Liver (tissue), 9 donors: ENCODE data around the gene PRKAA1. TPM values are rescaled to one million over a fixed set of nuclear protein-coding genes. Genes with fewer than 3 reads are reported as not detected.

Source experiments
- DNase-seq: peaks from one replicate; pipeline ENCODE4 v3.0.0-alpha.2; 2017; ENCODE audit warnings: low spot score
- H3K27ac ChIP-seq, 2 donors: one replicate each; pipeline ENCODE4 v1.7.0; 2013; ENCODE audit warnings: inconsistent platforms in 2 of 2, low read length in 2 of 2, control low read depth in 1 of 2, low read depth in 1 of 2, mild to moderate bottlenecking in 1 of 2
- H3K27me3 ChIP-seq, 4 donors: one replicate each; pipeline versions ENCODE4 v1.6.1 to v1.7.0; 2013; ENCODE audit warnings: low read length in 3 of 4, inconsistent platforms in 1 of 4, mild to moderate bottlenecking in 1 of 4, moderate library complexity in 1 of 4; ENCODE audit not compliant: control insufficient read depth in 4 of 4, insufficient read depth in 4 of 4
- H3K36me3 ChIP-seq, 4 donors: one replicate each; pipeline versions ENCODE4 v1.6.1 to v1.7.0; 2013; ENCODE audit warnings: low read length in 3 of 4, mild to moderate bottlenecking in 3 of 4, low read depth in 1 of 4, moderate library complexity in 1 of 4; ENCODE audit not compliant: control insufficient read depth in 4 of 4, insufficient read depth in 3 of 4
- H3K4me1 ChIP-seq, 4 donors: one replicate each; pipeline versions ENCODE4 v1.6.1 to v1.7.0; 2013; ENCODE audit warnings: low read length in 3 of 4, mild to moderate bottlenecking in 3 of 4, moderate library complexity in 1 of 4; ENCODE audit not compliant: control insufficient read depth in 4 of 4, insufficient read depth in 4 of 4
- H3K4me3 ChIP-seq, 3 donors: one replicate each; pipeline versions ENCODE4 v1.6.1 to v1.7.0; 2013; ENCODE audit warnings: low read length in 3 of 3, control low read depth in 1 of 3, low read depth in 1 of 3, mild to moderate bottlenecking in 1 of 3
- H3K9ac ChIP-seq, 2 donors: one replicate each; pipeline ENCODE4 v1.7.0; 2013; ENCODE audit warnings: low read length in 2 of 2, mild to moderate bottlenecking in 2 of 2, moderate library complexity in 2 of 2, control low read depth in 1 of 2, low read depth in 1 of 2
- H3K9me3 ChIP-seq, 4 donors: one replicate each; pipeline versions ENCODE4 v1.6.1 to v1.7.0; 2013; ENCODE audit warnings: low read length in 3 of 4; ENCODE audit not compliant: control insufficient read depth in 4 of 4
- EGR1 ChIP-seq, 2 donors: IDR thresholded peaks; 2 replicates each; pipeline ENCODE4 v1.6.1; 2016 to 2018; ENCODE audit warnings: antibody characterized with exemption in 2 of 2, low read depth in 2 of 2
- FOXA1 ChIP-seq: IDR thresholded peaks from 2 replicates; pipeline ENCODE4 v1.6.1; 2016; ENCODE audit warnings: antibody characterized with exemption
- FOXA2 ChIP-seq: IDR thresholded peaks from 2 replicates; pipeline ENCODE4 v1.6.1; 2016; ENCODE audit warnings: antibody characterized with exemption
- GABPA ChIP-seq, 2 donors: IDR thresholded peaks in 1 of 2; conservative IDR thresholded peaks in 1 of 2; 2 replicates each; pipeline ENCODE4 v1.6.1; 2016; ENCODE audit warnings: antibody characterized with exemption in 2 of 2, mild to moderate bottlenecking in 1 of 2, moderate library complexity in 1 of 2
- HNF4A ChIP-seq, 2 donors: conservative IDR thresholded peaks; 2 replicates each; pipeline ENCODE4 v1.6.1; 2016; ENCODE audit warnings: antibody characterized with exemption in 2 of 2, mild to moderate bottlenecking in 2 of 2
- HNF4G ChIP-seq: IDR thresholded peaks from 2 replicates; pipeline ENCODE4 v1.6.1; 2016; ENCODE audit warnings: antibody characterized with exemption
- JUND ChIP-seq, 2 donors: IDR thresholded peaks; 2 replicates each; pipeline ENCODE4 v1.6.1; 2016; ENCODE audit warnings: antibody characterized with exemption in 2 of 2
- NR2F2 ChIP-seq: IDR thresholded peaks from 2 replicates; pipeline ENCODE4 v1.6.1; 2016; ENCODE audit warnings: antibody characterized with exemption
- RAD21 ChIP-seq, 2 donors: IDR thresholded peaks; 2 replicates each; pipeline ENCODE4 v1.6.1; 2016; ENCODE audit warnings: antibody characterized with exemption in 2 of 2, mild to moderate bottlenecking in 2 of 2
- RXRA ChIP-seq, 2 donors: IDR thresholded peaks; 2 replicates each; pipeline ENCODE4 v1.6.1; 2017 to 2018; ENCODE audit warnings: antibody characterized with exemption in 2 of 2, mild to moderate bottlenecking in 1 of 2
- SP1 ChIP-seq: IDR thresholded peaks from 2 replicates; pipeline ENCODE4 v1.6.1; 2018; ENCODE audit warnings: antibody characterized with exemption, mild to moderate bottlenecking
- TAF1 ChIP-seq: conservative IDR thresholded peaks from 2 replicates; pipeline ENCODE4 v1.6.1; 2016; ENCODE audit warnings: antibody characterized with exemption, mild to moderate bottlenecking
- YY1 ChIP-seq: IDR thresholded peaks from 2 replicates; pipeline ENCODE4 v1.6.1; 2016; ENCODE audit warnings: antibody characterized with exemption, mild to moderate bottlenecking
- whole genome bisulfite sequencing: extraction: QIAGEN DNeasy Blood & Tissue Kit; methylation state at CpG from one replicate; pipeline ENCODE4 v1.1.7; 2013; 5-methylcytosine and 5-hydroxymethylcytosine counted together
- polyA plus RNA-seq, 2 donors: library from polyadenylated mRNA; stranded (reverse) in 1 of 2; unstranded in 1 of 2; fragments of 200-250 nt in 1 of 2; fragments of >200 nt in 1 of 2; fragmentation: Nextera tagmentation in 1 of 2; extraction: Ambion mirVana in 1 of 2; gene quantifications; one replicate each; pipeline versions ENCODE4 v1.2.1 to v1.2.3, GENCODE V29; 2013 to 2015
- total RNA-seq, 2 donors: library from RNA; depleted of rRNA; stranded (reverse); fragments of >200 nt; gene quantifications; one replicate each; pipeline ENCODE4 v1.2.3, GENCODE V29; 2014
- TF ChIP-seq, protein P1 (sequence below): IDR thresholded peaks from 2 replicates; pipeline ENCODE4 v1.6.1; 2016; ENCODE audit warnings: antibody characterized with exemption
- TF ChIP-seq, protein P2 (sequence below): IDR thresholded peaks from 2 replicates; pipeline ENCODE4 v1.6.1; 2016; ENCODE audit warnings: antibody characterized with exemption
- TF ChIP-seq, protein P3 (sequence below): IDR thresholded peaks from 2 replicates; pipeline ENCODE4 v1.6.1; 2016; ENCODE audit warnings: antibody characterized with exemption, mild to moderate bottlenecking
- TF ChIP-seq, protein P4 (sequence below): fragments of 150-350 bp; IDR thresholded peaks from 2 replicates; pipeline ENCODE4 v1.5.1; 2017; ENCODE audit warnings: improper control_type of control experiment, low read depth, low read length; ENCODE audit not compliant: missing input control
- TF ChIP-seq, protein P5 (sequence below): IDR thresholded peaks from 2 replicates; pipeline ENCODE4 v1.6.1; 2016; ENCODE audit warnings: antibody characterized with exemption
- donor health status: healthy.
- donor health status: healthy.
- donor health status: healthy.
- donor health status: healthy.
- donor health status: healthy.

Gene PRKAA1
- total and polyA plus RNA-seq, 4 donors: 23.7 to 105 (median 42.4) TPM

DNA sequence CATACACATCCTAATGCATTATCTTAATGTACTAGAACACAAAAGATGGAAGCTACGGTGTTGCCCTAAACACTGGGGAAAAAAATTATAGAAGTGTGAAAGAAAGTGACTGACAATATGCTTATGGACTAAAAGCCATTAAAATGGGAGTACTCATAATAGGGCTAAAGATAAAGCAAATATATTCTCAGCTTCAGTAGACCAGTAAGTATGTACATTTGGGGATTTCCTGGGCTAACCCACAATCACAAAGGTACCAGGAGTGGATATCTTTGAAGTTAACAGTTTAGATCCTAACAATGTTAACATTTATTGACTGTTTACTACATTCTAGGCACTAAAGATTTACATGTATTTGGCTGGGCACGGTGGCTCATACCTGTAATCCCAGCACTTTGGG lies 81.6 kb downstream of the PRKAA1 start:
- Histone ChIP-seq H3K36me3 (peaks cover 0 to 3% (median 0%) of the 10 kb centered on the region in 4 donors), H3K4me1 (peaks cover 2 to 18% (median 11%) of the 10 kb centered on the region in 4 donors), H3K27me3 (no peaks in the 10 kb centered on the region), H3K27ac (no peak overlapping the region), H3K9ac (no peak overlapping the region), H3K4me3 (no peak overlapping the region), H3K9me3 (no peaks in the 10 kb centered on the region)
- 75% methylated on average over 2 of the region's 2 CpGs for WGBS
- DNase-seq: no peak
- TF ChIP-seq, protein P1, sequence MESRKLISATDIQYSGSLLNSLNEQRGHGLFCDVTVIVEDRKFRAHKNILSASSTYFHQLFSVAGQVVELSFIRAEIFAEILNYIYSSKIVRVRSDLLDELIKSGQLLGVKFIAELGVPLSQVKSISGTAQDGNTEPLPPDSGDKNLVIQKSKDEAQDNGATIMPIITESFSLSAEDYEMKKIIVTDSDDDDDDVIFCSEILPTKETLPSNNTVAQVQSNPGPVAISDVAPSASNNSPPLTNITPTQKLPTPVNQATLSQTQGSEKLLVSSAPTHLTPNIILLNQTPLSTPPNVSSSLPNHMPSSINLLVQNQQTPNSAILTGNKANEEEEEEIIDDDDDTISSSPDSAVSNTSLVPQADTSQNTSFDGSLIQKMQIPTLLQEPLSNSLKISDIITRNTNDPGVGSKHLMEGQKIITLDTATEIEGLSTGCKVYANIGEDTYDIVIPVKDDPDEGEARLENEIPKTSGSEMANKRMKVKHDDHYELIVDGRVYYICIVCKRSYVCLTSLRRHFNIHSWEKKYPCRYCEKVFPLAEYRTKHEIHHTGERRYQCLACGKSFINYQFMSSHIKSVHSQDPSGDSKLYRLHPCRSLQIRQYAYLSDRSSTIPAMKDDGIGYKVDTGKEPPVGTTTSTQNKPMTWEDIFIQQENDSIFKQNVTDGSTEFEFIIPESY: no peak
- TF ChIP-seq TAF1 (no peak), YY1 (no peak), HNF4A (conservative IDR thresholded peaks at IDR 0.05) (no peak)

DNA sequence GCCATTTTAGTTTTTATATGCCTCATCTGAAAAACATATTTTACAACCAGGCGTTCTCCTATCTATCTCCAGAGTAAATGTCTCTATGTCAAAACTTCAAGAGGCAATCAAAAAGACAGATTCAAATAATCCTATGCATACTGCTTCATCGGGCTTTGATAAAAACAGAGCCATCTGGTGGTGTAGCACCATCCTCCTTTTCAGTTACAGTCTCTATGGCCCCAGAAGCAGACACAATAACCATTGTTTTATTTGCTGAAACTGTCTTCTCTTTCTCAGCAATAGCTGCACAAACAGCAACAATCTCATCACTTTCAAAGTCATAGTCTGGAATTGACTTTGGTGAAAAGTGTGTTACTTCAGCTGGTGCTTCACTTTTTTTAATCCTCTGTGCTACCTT lies 82.2 kb downstream of the PRKAA1 start:
- H3K9me3 ChIP-seq: no peaks in the 10 kb centered on the region
- 43% methylated on average over 2 of the region's 2 CpGs for WGBS
- peaks cover 2 to 18% (median 11%) of the 10 kb centered on the region in 4 donors for H3K4me1 ChIP-seq
- no peak for DNase-seq
- H3K27me3 ChIP-seq: no peaks in the 10 kb centered on the region
- no peak overlapping the region for H3K4me3 ChIP-seq
- H3K36me3 ChIP-seq: peaks cover 0 to 3% (median 0%) of the 10 kb centered on the region in 4 donors
- H3K27ac ChIP-seq: no peak overlapping the region
- no peak overlapping the region for H3K9ac ChIP-seq
- no peak for TF ChIP-seq GABPA (IDR thresholded peaks at IDR 0.05 in 1 of 2, conservative IDR thresholded peaks at IDR 0.05 in 1 of 2)
- TF ChIP-seq YY1: no peak
- TF ChIP-seq RXRA (IDR thresholded peaks at IDR 0.05): no peak
- TF ChIP-seq HNF4G: no peak
- TF ChIP-seq, protein P1: no peak
- no peak for TF ChIP-seq EGR1 (IDR thresholded peaks at IDR 0.05; ENCODE audit: low read depth in 2 of 2)
- no peak for TF ChIP-seq JUND (IDR thresholded peaks at IDR 0.05)
- TF ChIP-seq, protein P2, sequence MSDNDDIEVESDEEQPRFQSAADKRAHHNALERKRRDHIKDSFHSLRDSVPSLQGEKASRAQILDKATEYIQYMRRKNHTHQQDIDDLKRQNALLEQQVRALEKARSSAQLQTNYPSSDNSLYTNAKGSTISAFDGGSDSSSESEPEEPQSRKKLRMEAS: no peak
- TF ChIP-seq, protein P3, sequence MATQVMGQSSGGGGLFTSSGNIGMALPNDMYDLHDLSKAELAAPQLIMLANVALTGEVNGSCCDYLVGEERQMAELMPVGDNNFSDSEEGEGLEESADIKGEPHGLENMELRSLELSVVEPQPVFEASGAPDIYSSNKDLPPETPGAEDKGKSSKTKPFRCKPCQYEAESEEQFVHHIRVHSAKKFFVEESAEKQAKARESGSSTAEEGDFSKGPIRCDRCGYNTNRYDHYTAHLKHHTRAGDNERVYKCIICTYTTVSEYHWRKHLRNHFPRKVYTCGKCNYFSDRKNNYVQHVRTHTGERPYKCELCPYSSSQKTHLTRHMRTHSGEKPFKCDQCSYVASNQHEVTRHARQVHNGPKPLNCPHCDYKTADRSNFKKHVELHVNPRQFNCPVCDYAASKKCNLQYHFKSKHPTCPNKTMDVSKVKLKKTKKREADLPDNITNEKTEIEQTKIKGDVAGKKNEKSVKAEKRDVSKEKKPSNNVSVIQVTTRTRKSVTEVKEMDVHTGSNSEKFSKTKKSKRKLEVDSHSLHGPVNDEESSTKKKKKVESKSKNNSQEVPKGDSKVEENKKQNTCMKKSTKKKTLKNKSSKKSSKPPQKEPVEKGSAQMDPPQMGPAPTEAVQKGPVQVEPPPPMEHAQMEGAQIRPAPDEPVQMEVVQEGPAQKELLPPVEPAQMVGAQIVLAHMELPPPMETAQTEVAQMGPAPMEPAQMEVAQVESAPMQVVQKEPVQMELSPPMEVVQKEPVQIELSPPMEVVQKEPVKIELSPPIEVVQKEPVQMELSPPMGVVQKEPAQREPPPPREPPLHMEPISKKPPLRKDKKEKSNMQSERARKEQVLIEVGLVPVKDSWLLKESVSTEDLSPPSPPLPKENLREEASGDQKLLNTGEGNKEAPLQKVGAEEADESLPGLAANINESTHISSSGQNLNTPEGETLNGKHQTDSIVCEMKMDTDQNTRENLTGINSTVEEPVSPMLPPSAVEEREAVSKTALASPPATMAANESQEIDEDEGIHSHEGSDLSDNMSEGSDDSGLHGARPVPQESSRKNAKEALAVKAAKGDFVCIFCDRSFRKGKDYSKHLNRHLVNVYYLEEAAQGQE: no peak
- no peak for TF ChIP-seq FOXA1
- TF ChIP-seq, protein P4, sequence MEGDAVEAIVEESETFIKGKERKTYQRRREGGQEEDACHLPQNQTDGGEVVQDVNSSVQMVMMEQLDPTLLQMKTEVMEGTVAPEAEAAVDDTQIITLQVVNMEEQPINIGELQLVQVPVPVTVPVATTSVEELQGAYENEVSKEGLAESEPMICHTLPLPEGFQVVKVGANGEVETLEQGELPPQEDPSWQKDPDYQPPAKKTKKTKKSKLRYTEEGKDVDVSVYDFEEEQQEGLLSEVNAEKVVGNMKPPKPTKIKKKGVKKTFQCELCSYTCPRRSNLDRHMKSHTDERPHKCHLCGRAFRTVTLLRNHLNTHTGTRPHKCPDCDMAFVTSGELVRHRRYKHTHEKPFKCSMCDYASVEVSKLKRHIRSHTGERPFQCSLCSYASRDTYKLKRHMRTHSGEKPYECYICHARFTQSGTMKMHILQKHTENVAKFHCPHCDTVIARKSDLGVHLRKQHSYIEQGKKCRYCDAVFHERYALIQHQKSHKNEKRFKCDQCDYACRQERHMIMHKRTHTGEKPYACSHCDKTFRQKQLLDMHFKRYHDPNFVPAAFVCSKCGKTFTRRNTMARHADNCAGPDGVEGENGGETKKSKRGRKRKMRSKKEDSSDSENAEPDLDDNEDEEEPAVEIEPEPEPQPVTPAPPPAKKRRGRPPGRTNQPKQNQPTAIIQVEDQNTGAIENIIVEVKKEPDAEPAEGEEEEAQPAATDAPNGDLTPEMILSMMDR: no peak
- no peak for TF ChIP-seq RAD21 (IDR thresholded peaks at IDR 0.05)
- no peak for TF ChIP-seq NR2F2
- no peak for TF ChIP-seq SP1
- TF ChIP-seq TAF1: no peak
- TF ChIP-seq, protein P5, sequence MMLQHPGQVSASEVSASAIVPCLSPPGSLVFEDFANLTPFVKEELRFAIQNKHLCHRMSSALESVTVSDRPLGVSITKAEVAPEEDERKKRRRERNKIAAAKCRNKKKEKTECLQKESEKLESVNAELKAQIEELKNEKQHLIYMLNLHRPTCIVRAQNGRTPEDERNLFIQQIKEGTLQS: no peak
- TF ChIP-seq FOXA2: no peak
- TF ChIP-seq HNF4A (conservative IDR thresholded peaks at IDR 0.05): no peak
